HepG2 (cell line): ENCODE measurements around the gene SERPINB7. TPM values are rescaled to one million over a fixed set of nuclear protein-coding genes. Genes with fewer than 3 reads are reported as not detected.

ENCODE experiments used
- ATAC-seq: fragments of 200-7000 bp; cut with Tn5 transposase; 3 replicates; pipeline ENCODE4 v1.9.1; 2020; ENCODE audit warnings: mild to moderate bottlenecking, moderate library complexity
- BruUV-seq: library from RNA; stranded (reverse); fragments of 400-500 nt; replicated peaks from 2 replicates; lab custom pipeline; 2021; lab: Mats Ljungman, UMichigan
- CTCF ChIA-PET: fragments of 300-600 bp; formaldehyde crosslinking; extraction: SDS; loops from one replicate; lab custom pipeline; 2021; ENCODE audit warnings: low total read pairs, inconsistent platforms, low intra/inter-chr PET ratio; lab: Yijun Ruan, JAX
- POLR2A ChIA-PET: fragments of 350-600 bp; sonication (Branson Sonifier 250); formaldehyde crosslinking; loops from one replicate; lab custom pipeline; 2020; ENCODE audit warnings: antibody characterized with exemption, inconsistent platforms; lab: Yijun Ruan, JAX
- DNase-seq: peaks from one replicate; pipeline ENCODE4 v3.0.0-alpha.2; 2015; ENCODE audit warnings: low spot score
- FAIRE-seq: peaks from 3 replicates; lab custom pipeline; 2011; peaks lifted over from hg19 to GRCh38; lab: Jason Lieb, UNC
- H2AFZ ChIP-seq: one replicate; pipeline ENCODE4 v1.6.1; 2011; ENCODE audit warnings: low read length, inconsistent platforms
- H3K27ac ChIP-seq: fragments of 300-600 bp; 3 replicates; pipeline ENCODE4 v1.8.0; 2011; ENCODE audit warnings: mixed run types, mild to moderate bottlenecking, mixed read lengths, low read length, inconsistent platforms; ENCODE audit not compliant: insufficient read depth; ENCODE audit errors: extremely low read length
- H3K27me3 ChIP-seq, 2 experiments: fragments of 200-600 bp in 1 of 2; 2 replicates in 1 of 2; 3 replicates in 1 of 2; pipeline versions ENCODE4 v1.6.0 to v1.8.0; 2011; ENCODE audit warnings: low read length in 2 of 2, mild to moderate bottlenecking in 2 of 2, moderate library complexity in 2 of 2, inconsistent platforms in 1 of 2; ENCODE audit not compliant: insufficient read depth in 2 of 2, control insufficient read depth in 1 of 2
- H3K36me3 ChIP-seq, 2 experiments: fragments of 200-600 bp in 1 of 2; replicated peaks in 1 of 2; 2 replicates in 1 of 2; 3 replicates in 1 of 2; pipeline versions ENCODE4 v1.5.1 to v1.8.0; 2011; ENCODE audit warnings: low read length in 2 of 2, inconsistent platforms in 1 of 2; ENCODE audit not compliant: insufficient read depth in 2 of 2, control insufficient read depth in 1 of 2
- H3K4me1 ChIP-seq: 2 replicates; pipeline ENCODE4 v1.5.1; 2012; ENCODE audit warnings: low read length, inconsistent platforms; ENCODE audit not compliant: insufficient read depth
- H3K4me2 ChIP-seq: 2 replicates; pipeline ENCODE4 v1.6.0; 2011; ENCODE audit warnings: low read depth, low read length, inconsistent platforms
- H3K4me3 ChIP-seq, 3 experiments: fragments of 200-600 bp in 1 of 3; sonication (generic), shearing (Covaris generic) in 1 of 3; replicated peaks in 1 of 3; 2 replicates each; pipeline ENCODE4 v1.5.1; 2011 to 2016; ENCODE audit warnings: low read length in 3 of 3, inconsistent platforms in 2 of 3, low read depth in 2 of 3, mild to moderate bottlenecking in 2 of 3, control low read depth in 1 of 3, mixed read lengths in 1 of 3; ENCODE audit not compliant: insufficient read depth in 1 of 3
- H3K79me2 ChIP-seq: one replicate; pipeline ENCODE4 v1.6.1; 2011; ENCODE audit warnings: low read length, inconsistent platforms; ENCODE audit not compliant: insufficient read depth
- H3K9ac ChIP-seq: 2 replicates; pipeline ENCODE4 v1.6.0; 2011; ENCODE audit warnings: mild to moderate bottlenecking, low read depth, low read length, inconsistent platforms; ENCODE audit not compliant: insufficient read depth
- H3K9me3 ChIP-seq: 2 replicates; pipeline ENCODE4 v1.5.1; 2012; ENCODE audit warnings: mild to moderate bottlenecking, low read length
- H4K20me1 ChIP-seq: 2 replicates; pipeline ENCODE4 v1.6.0; 2011; ENCODE audit warnings: inconsistent platforms, mild to moderate bottlenecking, low read length, moderate library complexity; ENCODE audit not compliant: insufficient read depth
- ARNT2 ChIP-seq: sonication (generic); formaldehyde crosslinking; IDR thresholded peaks from 2 replicates; pipeline ENCODE4 v1.8.0; 2022; ENCODE audit warnings: mild to moderate bottlenecking, low read depth, missing genetic modification reagents, moderate library complexity
- CHCHD3 ChIP-seq: sonication (generic); formaldehyde crosslinking; IDR thresholded peaks from 2 replicates; pipeline ENCODE4 v1.8.0; 2022; ENCODE audit warnings: mild to moderate bottlenecking, missing genetic modification reagents, moderate library complexity
- MTA1 ChIP-seq: sonication (generic); formaldehyde crosslinking; IDR thresholded peaks from 2 replicates; pipeline ENCODE4 v1.4.0; 2020; ENCODE audit warnings: missing genetic modification reagents, mild to moderate bottlenecking, borderline replicate concordance
- NFIB ChIP-seq: sonication (generic); formaldehyde crosslinking; IDR thresholded peaks from 2 replicates; pipeline ENCODE4 v1.9.0; 2021; ENCODE audit warnings: missing genetic modification reagents, mild to moderate bottlenecking, borderline replicate concordance
- NR1H2 ChIP-seq: sonication (generic); formaldehyde crosslinking; IDR thresholded peaks from 2 replicates; pipeline ENCODE4 v1.8.1; 2022; ENCODE audit warnings: low read depth, missing genetic modification reagents, borderline replicate concordance
- WGBS: methylation state at CpG from one replicate; pipeline ENCODE4 v1.1.6; 2017; ENCODE audit warnings: low lambda C conversion rate; 5-methylcytosine and 5-hydroxymethylcytosine counted together
- in situ Hi-C: cut with HindIII; loops from 2 replicates; pipeline ENCODE4 v1.10.0; 2017; ENCODE audit warnings: low pct_unique_long_range_greater_than_20kb; ENCODE audit not compliant: extremely low pct_ligation_motif_present
- intact Hi-C: fragments of 100-400 bp; cut with micrococcal nuclease; formaldehyde crosslinking; loops from one replicate; pipeline ENCODE4 v1.10.0; 2022; ENCODE audit not compliant: unreplicated experiment
- polyA plus RNA-seq, 8 experiments: library from polyadenylated mRNA; depleted of rRNA in 3 of 8; stranded (reverse) in 7 of 8; unstranded in 1 of 8; fragments of >200 nt; fragmentation: Illumina TruSeq in 4 of 8; extraction: Trizol in 4 of 8; gene quantifications; 2 replicates each; pipeline versions ENCODE4 v1.2.1 to v1.2.3, GENCODE V29; 2011 to 2016; ENCODE audit warnings: low read depth in 4 of 8, missing spikeins in 1 of 8, mixed read lengths in 1 of 8; ENCODE audit not compliant: insufficient read depth in 1 of 8
- total RNA-seq, 5 experiments: library from RNA; depleted of rRNA; stranded (reverse); fragments of >200 nt; fragmentation: Illumina TruSeq; extraction: Trizol; gene quantifications; 2 replicates each; pipeline ENCODE4 v1.2.3, GENCODE V29; 2016; ENCODE audit warnings: low read depth in 1 of 5
- TF ChIP-seq, protein P1 (sequence below): sonication (generic); formaldehyde crosslinking; IDR thresholded peaks from 2 replicates; pipeline ENCODE4 v1.5.0; 2020; ENCODE audit warnings: mild to moderate bottlenecking, missing genetic modification reagents, moderate library complexity
- TF ChIP-seq, protein P2 (sequence below): sonication (generic); formaldehyde crosslinking; IDR thresholded peaks from 2 replicates; pipeline ENCODE4 v1.4.0; 2020; ENCODE audit warnings: mild to moderate bottlenecking, missing genetic modification reagents
- TF ChIP-seq, protein P3 (sequence below): sonication (generic); formaldehyde crosslinking; conservative IDR thresholded peaks from 2 replicates; pipeline ENCODE4 v1.8.0; 2022; ENCODE audit warnings: missing genetic modification reagents
- TF ChIP-seq, protein P4 (sequence below): sonication (generic); formaldehyde crosslinking; IDR thresholded peaks from 2 replicates; pipeline ENCODE4 v1.5.0; 2020; ENCODE audit warnings: mild to moderate bottlenecking, missing genetic modification reagents

Gene SERPINB7
- total and polyA plus RNA-seq, 2 of the 13 experiments (the other 11 are each of a cell fraction or from before 2014, with no cell fraction given), result not detected

GRCh38 chr18:63783394-63783793 is 8.2 kb downstream of the SERPINB7 start:
- in situ Hi-C loops (no loop called here), intact Hi-C loops (no loop called here)
- ATAC-seq, result peak; percentile 85
- ChIA-PET CTCF (no interaction called here), POLR2A (no interaction called here)
- Histone ChIP-seq H3K79me2 (no peaks in the 10 kb centered on the region), H4K20me1 (no peaks in the 10 kb centered on the region), H3K4me2 (no peak overlapping the region), H3K4me1 (no peaks in the 10 kb centered on the region), H3K9me3 (no peaks in the 10 kb centered on the region), H3K36me3 (no peaks in the 10 kb centered on the region), H3K4me3 (no peak overlapping the region), H3K27ac (no peak overlapping the region), H2AFZ (no peak overlapping the region), H3K27me3 (no peaks in the 10 kb centered on the region), H3K9ac (no peak overlapping the region)
- DNase-seq, result no peak
- FAIRE-seq, result no peak
- 5% methylated on average over 5 of the region's 5 CpGs for whole genome bisulfite sequencing
- no peak for TF ChIP-seq MTA1 (CRISPR knock-in tag)
- TF ChIP-seq, protein P1, sequence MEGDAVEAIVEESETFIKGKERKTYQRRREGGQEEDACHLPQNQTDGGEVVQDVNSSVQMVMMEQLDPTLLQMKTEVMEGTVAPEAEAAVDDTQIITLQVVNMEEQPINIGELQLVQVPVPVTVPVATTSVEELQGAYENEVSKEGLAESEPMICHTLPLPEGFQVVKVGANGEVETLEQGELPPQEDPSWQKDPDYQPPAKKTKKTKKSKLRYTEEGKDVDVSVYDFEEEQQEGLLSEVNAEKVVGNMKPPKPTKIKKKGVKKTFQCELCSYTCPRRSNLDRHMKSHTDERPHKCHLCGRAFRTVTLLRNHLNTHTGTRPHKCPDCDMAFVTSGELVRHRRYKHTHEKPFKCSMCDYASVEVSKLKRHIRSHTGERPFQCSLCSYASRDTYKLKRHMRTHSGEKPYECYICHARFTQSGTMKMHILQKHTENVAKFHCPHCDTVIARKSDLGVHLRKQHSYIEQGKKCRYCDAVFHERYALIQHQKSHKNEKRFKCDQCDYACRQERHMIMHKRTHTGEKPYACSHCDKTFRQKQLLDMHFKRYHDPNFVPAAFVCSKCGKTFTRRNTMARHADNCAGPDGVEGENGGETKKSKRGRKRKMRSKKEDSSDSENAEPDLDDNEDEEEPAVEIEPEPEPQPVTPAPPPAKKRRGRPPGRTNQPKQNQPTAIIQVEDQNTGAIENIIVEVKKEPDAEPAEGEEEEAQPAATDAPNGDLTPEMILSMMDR (CRISPR knock-in tag), result 0 out of 2 replicates have a peak, but pooled peaks have one; percentile 6
- no TSS peak for BruUV-seq

- H3K27ac ChIP-seq, result no peak overlapping the region
- intact Hi-C loops, result no loop called here
Observed at GRCh38 chr18:63784787-63785452, 9.7 kb downstream of the SERPINB7 start.

More at GRCh38 chr18:63784787-63785452, 9.7 kb downstream of the SERPINB7 start:
- CTCF ChIA-PET, result no interaction called here
- POLR2A ChIA-PET, result no interaction called here
- no peaks in the 10 kb centered on the region for H4K20me1 ChIP-seq
- in situ Hi-C loops, result no loop called here
- TF ChIP-seq CHCHD3, result no peak
- TF ChIP-seq, protein P2, sequence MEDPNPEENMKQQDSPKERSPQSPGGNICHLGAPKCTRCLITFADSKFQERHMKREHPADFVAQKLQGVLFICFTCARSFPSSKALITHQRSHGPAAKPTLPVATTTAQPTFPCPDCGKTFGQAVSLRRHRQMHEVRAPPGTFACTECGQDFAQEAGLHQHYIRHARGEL (CRISPR knock-in tag), result no peak
- no peak for TF ChIP-seq NFIB (CRISPR knock-in tag)
- TF ChIP-seq, protein P3, sequence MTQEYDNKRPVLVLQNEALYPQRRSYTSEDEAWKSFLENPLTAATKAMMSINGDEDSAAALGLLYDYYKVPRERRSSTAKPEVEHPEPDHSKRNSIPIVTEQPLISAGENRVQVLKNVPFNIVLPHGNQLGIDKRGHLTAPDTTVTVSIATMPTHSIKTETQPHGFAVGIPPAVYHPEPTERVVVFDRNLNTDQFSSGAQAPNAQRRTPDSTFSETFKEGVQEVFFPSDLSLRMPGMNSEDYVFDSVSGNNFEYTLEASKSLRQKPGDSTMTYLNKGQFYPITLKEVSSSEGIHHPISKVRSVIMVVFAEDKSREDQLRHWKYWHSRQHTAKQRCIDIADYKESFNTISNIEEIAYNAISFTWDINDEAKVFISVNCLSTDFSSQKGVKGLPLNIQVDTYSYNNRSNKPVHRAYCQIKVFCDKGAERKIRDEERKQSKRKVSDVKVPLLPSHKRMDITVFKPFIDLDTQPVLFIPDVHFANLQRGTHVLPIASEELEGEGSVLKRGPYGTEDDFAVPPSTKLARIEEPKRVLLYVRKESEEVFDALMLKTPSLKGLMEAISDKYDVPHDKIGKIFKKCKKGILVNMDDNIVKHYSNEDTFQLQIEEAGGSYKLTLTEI (CRISPR knock-in tag), result no peak
- TF ChIP-seq, protein P4, sequence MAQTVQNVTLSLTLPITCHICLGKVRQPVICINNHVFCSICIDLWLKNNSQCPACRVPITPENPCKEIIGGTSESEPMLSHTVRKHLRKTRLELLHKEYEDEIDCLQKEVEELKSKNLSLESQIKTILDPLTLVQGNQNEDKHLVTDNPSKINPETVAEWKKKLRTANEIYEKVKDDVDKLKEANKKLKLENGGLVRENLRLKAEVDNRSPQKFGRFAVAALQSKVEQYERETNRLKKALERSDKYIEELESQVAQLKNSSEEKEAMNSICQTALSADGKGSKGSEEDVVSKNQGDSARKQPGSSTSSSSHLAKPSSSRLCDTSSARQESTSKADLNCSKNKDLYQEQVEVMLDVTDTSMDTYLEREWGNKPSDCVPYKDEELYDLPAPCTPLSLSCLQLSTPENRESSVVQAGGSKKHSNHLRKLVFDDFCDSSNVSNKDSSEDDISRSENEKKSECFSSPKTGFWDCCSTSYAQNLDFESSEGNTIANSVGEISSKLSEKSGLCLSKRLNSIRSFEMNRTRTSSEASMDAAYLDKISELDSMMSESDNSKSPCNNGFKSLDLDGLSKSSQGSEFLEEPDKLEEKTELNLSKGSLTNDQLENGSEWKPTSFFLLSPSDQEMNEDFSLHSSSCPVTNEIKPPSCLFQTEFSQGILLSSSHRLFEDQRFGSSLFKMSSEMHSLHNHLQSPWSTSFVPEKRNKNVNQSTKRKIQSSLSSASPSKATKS, result no peak
- TF ChIP-seq NR1H2, result no peak
- no peak for TF ChIP-seq ARNT2 (CRISPR knock-in tag)
- TF ChIP-seq, all 625 proteins: peak for 0
- no peaks in the 10 kb centered on the region for H3K4me1 ChIP-seq
- no peaks in the 10 kb centered on the region for H3K79me2 ChIP-seq
- DNase-seq (no peak), FAIRE-seq (no peak), ATAC-seq (no peak)
- H3K27me3 ChIP-seq, result no peaks in the 10 kb centered on the region
- no peak overlapping the region for H3K4me2 ChIP-seq
- no peak overlapping the region for H3K4me3 ChIP-seq
- H2AFZ ChIP-seq, result no peak overlapping the region
- no TSS peak for BruUV-seq
- H3K36me3 ChIP-seq, result no peaks in the 10 kb centered on the region
- H3K9ac ChIP-seq, result no peak overlapping the region
- H3K9me3 ChIP-seq, result no peaks in the 10 kb centered on the region
- WGBS, result 5% methylated on average over 4 of the region's 4 CpGs
